Measurements from ENCODE around the gene PRRT4. TPM values are rescaled to one million over a fixed set of nuclear protein-coding genes. Genes with fewer than 3 reads are reported as not detected.

PRRT4 gene
- total and polyA plus RNA-seq, 2 donors (not counting 1 experiment from before 2014, with no cell fraction given), result under 0.01 to 0.03 TPM

- Histone ChIP-seq H4K20me1 (ENCODE audit: control insufficient read depth, extremely low read depth, insufficient read depth, low read length) (no peaks in the 10 kb centered on the region), H3K79me2 (ENCODE audit: control insufficient read depth, insufficient read depth, low read length) (peaks cover 12% of the 10 kb centered on the region), H3K4me3 (replicated peaks in 1 of 4; ENCODE audit: control extremely low read depth in 1 of 4, insufficient read depth in 1 of 4, low read depth in 3 of 4, low read length in 4 of 4) (no peak overlapping the region), H3K4me1 (ENCODE audit: control insufficient read depth, extremely low read depth, insufficient read depth, low read length) (peaks cover 3% of the 10 kb centered on the region), H3K4me2 (ENCODE audit: extremely low read depth, insufficient read depth, low read length) (no peak overlapping the region), H3K9ac (ENCODE audit: insufficient read depth, low read length) (no peak overlapping the region), H2AFZ (ENCODE audit: low read length) (no peak overlapping the region), H3K27me3 (ENCODE audit: control insufficient read depth, insufficient read depth, low read length) (no peaks in the 10 kb centered on the region), H3K36me3 (ENCODE audit: control insufficient read depth, insufficient read depth, low read length) (peaks cover 24% of the 10 kb centered on the region), H3K9me3 (ENCODE audit: control insufficient read depth, insufficient read depth, low read depth, low read length) (no peaks in the 10 kb centered on the region), H3K27ac (ENCODE audit: insufficient read depth, low read length) (no peak overlapping the region)
- no peak for DNase-seq (ENCODE audit: low read depth in 2 of 2)
- TF ChIP-seq EZH2 (IDR thresholded peaks at IDR 0.05; ENCODE audit: low read length, missing control alignments) (no peak), CTCF (conservative IDR thresholded peaks at IDR 0.05 in 1 of 2, IDR thresholded peaks at IDR 0.05 in 1 of 2; ENCODE audit: low read depth in 1 of 2, low read length in 2 of 2) (no peak)
Measured at GRCh38 chr7:128402356-128402755, 40.9 kb upstream of the PRRT4 start.

GRCh38 chr7:128400566-128400965 is 39.1 kb upstream of the PRRT4 start:
- no peak overlapping the region for H3K9ac ChIP-seq (ENCODE audit: insufficient read depth, low read length)
- no peak for DNase-seq (ENCODE audit: low read depth in 2 of 2)
- peaks cover 29% of the 10 kb centered on the region for H3K36me3 ChIP-seq (ENCODE audit: control insufficient read depth, insufficient read depth, low read length)
- TF ChIP-seq EZH2 (IDR thresholded peaks at IDR 0.05; ENCODE audit: low read length, missing control alignments), result no peak
- TF ChIP-seq CTCF (conservative IDR thresholded peaks at IDR 0.05 in 1 of 2, IDR thresholded peaks at IDR 0.05 in 1 of 2; ENCODE audit: low read depth in 1 of 2, low read length in 2 of 2), result no peak
- no peak overlapping the region for H2AFZ ChIP-seq (ENCODE audit: low read length)
- H3K4me2 ChIP-seq (ENCODE audit: extremely low read depth, insufficient read depth, low read length), result no peak overlapping the region
- H3K9me3 ChIP-seq (ENCODE audit: control insufficient read depth, insufficient read depth, low read depth, low read length), result no peaks in the 10 kb centered on the region
- no peak overlapping the region for H3K27ac ChIP-seq (ENCODE audit: insufficient read depth, low read length)
- peaks cover 12% of the 10 kb centered on the region for H3K79me2 ChIP-seq (ENCODE audit: control insufficient read depth, insufficient read depth, low read length)
- H3K27me3 ChIP-seq (ENCODE audit: control insufficient read depth, insufficient read depth, low read length), result no peaks in the 10 kb centered on the region
- H3K4me1 ChIP-seq (ENCODE audit: control insufficient read depth, extremely low read depth, insufficient read depth, low read length), result peaks cover 3% of the 10 kb centered on the region
- no peaks in the 10 kb centered on the region for H4K20me1 ChIP-seq (ENCODE audit: control insufficient read depth, extremely low read depth, insufficient read depth, low read length)
- no peak overlapping the region for H3K4me3 ChIP-seq (replicated peaks in 1 of 4; ENCODE audit: control extremely low read depth in 1 of 4, insufficient read depth in 1 of 4, low read depth in 3 of 4, low read length in 4 of 4)

GRCh38 chr7:128399991-128400390 is 38.5 kb upstream of the PRRT4 start:
- H2AFZ ChIP-seq (ENCODE audit: low read length), result no peak overlapping the region
- H3K9ac ChIP-seq (ENCODE audit: insufficient read depth, low read length), result no peak overlapping the region
- no peak overlapping the region for H3K4me2 ChIP-seq (ENCODE audit: extremely low read depth, insufficient read depth, low read length)
- no peaks in the 10 kb centered on the region for H3K27me3 ChIP-seq (ENCODE audit: control insufficient read depth, insufficient read depth, low read length)
- H3K4me3 ChIP-seq (replicated peaks in 1 of 4; ENCODE audit: control extremely low read depth in 1 of 4, insufficient read depth in 1 of 4, low read depth in 3 of 4, low read length in 4 of 4), result no peak overlapping the region
- H3K27ac ChIP-seq (ENCODE audit: insufficient read depth, low read length), result no peak overlapping the region
- H4K20me1 ChIP-seq (ENCODE audit: control insufficient read depth, extremely low read depth, insufficient read depth, low read length), result no peaks in the 10 kb centered on the region
- no peaks in the 10 kb centered on the region for H3K9me3 ChIP-seq (ENCODE audit: control insufficient read depth, insufficient read depth, low read depth, low read length)
- H3K4me1 ChIP-seq (ENCODE audit: control insufficient read depth, extremely low read depth, insufficient read depth, low read length), result peaks cover 3% of the 10 kb centered on the region
- peaks cover 31% of the 10 kb centered on the region for H3K36me3 ChIP-seq (ENCODE audit: control insufficient read depth, insufficient read depth, low read length)
- no peak for TF ChIP-seq EZH2 (IDR thresholded peaks at IDR 0.05; ENCODE audit: low read length, missing control alignments)
- no peak for TF ChIP-seq CTCF (conservative IDR thresholded peaks at IDR 0.05 in 1 of 2, IDR thresholded peaks at IDR 0.05 in 1 of 2; ENCODE audit: low read depth in 1 of 2, low read length in 2 of 2)
- no peak for DNase-seq (ENCODE audit: low read depth in 2 of 2)
- H3K79me2 ChIP-seq (ENCODE audit: control insufficient read depth, insufficient read depth, low read length), result peaks cover 9% of the 10 kb centered on the region
